ENCODE data around the gene LYPLA2. TPM values are rescaled to one million over a fixed set of nuclear protein-coding genes. Genes with fewer than 3 reads are reported as not detected.
A peak's percentile ranks its signal among the peaks of the same experiment; 100 is the strongest.
"Not testable (repeated sequence)": the region's sequence is repeated elsewhere in the genome, so short reads cannot be mapped to it uniquely, and the experiment has no call there.

Gene LYPLA2
- total RNA-seq, 1 experiment from 2014 or later, result 66.8 TPM

DNA sequence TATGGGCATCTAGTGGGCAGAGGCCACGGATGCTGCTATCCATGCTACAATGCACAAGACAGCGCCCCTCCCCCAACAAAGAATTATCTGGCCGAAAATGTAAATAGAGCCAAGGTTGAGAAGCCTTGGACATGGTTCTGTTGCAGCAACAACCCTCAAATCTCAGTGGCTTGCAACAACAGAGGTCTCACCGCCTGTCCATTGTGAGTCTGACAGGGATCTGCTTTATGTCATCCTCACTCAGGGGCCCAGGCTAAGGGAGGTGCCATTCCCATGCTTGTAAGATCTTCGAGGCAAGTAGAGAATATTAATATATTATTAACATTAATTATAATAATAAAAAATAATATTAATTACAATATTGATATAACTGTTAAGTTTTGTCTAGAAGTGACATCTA, 22.2 kb upstream of the LYPLA2 start:
- DNase-seq, result no peak
- H3K9me3 ChIP-seq (replicated peaks), result no peaks in the 10 kb centered on the region
- no peaks in the 10 kb centered on the region for H3K27me3 ChIP-seq
- peaks cover 8% of the 10 kb centered on the region for H3K36me3 ChIP-seq
- no peak overlapping the region for H3K27ac ChIP-seq
- H3K4me1 ChIP-seq, result no peaks in the 10 kb centered on the region
- no peak overlapping the region for H3K4me3 ChIP-seq

DNA sequence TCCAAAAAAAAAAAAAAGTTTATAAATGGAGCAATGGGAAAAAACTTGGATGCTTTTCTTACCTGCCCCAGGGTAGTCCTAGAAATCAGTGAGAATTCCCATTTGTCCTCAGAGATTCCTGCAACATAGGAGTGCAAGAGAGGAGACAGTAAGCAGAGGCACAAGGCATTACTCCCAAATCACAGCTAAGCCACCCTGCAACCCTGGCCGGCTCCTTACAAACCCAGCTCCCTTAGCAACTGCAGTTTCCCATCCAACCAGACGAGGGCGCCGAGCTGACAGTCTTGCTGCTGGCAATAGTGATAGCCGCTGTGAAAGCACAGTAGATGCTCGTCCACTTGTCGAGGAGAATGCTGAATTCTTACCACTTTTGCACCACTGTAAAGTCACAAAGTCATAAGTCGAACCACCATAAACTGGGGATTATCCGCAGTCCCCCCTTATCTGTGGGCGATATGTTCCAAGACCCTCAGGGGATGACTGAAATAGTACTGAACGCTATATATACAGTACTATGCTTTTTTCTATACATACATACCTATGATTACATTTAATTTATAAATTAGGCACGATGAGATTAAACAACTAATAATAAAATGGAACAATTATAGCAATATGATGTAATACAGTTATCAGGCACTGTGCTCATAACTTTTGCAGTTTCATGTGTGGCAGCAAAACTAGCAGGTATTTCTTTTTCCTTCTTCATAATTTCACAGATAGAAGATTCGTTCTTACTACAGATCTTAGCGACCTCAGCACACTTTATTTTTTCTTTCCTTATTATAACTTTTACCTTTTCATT, 18.7 kb upstream of the LYPLA2 start:
- no peak overlapping the region for H3K4me3 ChIP-seq
- peaks cover 8% of the 10 kb centered on the region for H3K36me3 ChIP-seq
- no peaks in the 10 kb centered on the region for H3K9me3 ChIP-seq (replicated peaks)
- no peak overlapping the region for H3K27ac ChIP-seq
- H3K27me3 ChIP-seq, result no peaks in the 10 kb centered on the region
- H3K4me1 ChIP-seq, result peaks cover under 1% of the 10 kb centered on the region; the same call in 1 of the 2 replicates
- peak; percentile 86 to 93 for DNase-seq

DNA sequence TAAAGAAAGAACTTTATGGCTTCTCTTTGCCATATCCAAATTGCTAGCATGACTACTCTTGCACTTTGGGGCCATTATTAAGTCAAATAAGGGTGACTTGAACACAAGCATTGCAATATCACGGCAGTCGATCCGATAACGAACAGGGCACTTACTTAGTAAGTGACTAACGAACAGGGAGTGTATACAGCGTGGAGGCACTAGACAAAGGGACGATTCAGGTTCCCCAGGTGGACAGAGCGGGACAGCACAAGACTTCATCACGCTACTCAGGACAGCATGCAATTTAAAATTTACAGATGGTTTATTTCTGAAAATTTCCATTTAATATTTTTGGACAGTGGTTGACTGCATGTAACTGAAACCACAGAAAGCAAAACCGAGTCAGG, 18.1 kb upstream of the LYPLA2 start:
- peaks cover 5% of the 10 kb centered on the region; the same call in 1 of the 2 replicates for H3K4me1 ChIP-seq
- no peaks in the 10 kb centered on the region for H3K9me3 ChIP-seq (replicated peaks)
- no peaks in the 10 kb centered on the region for H3K27me3 ChIP-seq
- H3K4me3 ChIP-seq, result no peak overlapping the region
- no peak for DNase-seq
- peaks cover 5% of the 10 kb centered on the region for H3K36me3 ChIP-seq
- H3K27ac ChIP-seq, result no peak overlapping the region

DNA sequence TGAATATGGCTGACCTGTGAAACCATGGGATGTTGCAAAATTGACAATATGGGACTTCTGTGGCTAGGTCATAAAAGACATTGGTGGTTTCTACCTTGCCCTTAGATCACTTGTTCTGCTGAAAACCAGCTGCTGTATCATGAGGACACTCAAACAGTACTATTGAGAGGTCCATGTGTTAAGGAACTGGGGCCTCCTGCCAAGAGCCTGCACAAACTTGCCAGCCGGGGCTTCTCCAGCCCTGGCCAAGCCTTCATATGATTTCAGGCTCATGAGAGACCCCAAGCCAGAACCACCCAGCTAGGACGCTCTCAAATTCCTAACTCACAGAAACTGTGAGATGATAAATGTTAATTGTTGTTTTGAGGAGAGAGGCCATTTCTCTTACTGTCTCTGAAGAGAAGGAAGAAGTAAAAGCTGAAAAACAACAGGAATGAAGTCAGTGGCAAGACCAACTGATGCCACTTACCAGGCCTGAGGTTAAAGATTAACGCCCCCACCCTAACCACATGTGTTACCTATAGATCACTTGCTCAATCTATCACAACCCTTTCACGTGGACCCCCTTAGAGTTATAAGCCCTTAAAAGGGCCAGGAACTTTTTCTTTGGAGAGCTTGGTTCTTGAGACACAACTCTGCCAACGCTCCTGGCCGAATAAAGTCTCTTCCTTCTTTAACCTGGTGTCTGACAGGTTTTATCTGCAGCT, 16.6 kb upstream of the LYPLA2 start:
- Histone ChIP-seq H3K27ac (no peak overlapping the region), H3K4me3 (no peak overlapping the region), H3K27me3 (no peaks in the 10 kb centered on the region), H3K36me3 (no peaks in the 10 kb centered on the region), H3K4me1 (peaks cover 8% of the 10 kb centered on the region), H3K9me3 (replicated peaks) (no peaks in the 10 kb centered on the region)
- no peak for DNase-seq

DNA sequence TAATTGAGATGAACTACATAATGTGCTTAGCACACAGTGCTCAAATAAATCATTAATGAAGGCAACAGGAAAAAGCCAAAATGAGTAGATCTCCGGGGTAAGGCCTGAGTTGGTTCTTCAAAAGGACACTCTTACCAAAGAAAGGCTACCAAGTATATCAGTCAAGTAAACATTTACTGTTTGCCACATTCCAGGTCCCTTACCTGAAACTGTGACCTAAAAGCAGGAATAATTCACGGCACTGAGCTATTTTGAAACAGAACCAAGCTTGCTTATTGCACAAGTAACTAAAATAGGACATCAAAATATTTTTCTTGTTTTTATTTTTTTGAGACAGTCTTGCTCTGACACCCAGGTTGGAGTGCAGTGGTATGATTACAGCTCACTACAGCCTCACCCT, 14.7 kb upstream of the LYPLA2 start:
- H3K27ac ChIP-seq, result no peak overlapping the region
- DNase-seq, result no peak
- H3K9me3 ChIP-seq (replicated peaks), result no peaks in the 10 kb centered on the region
- H3K27me3 ChIP-seq, result no peaks in the 10 kb centered on the region
- no peak overlapping the region for H3K4me3 ChIP-seq
- H3K36me3 ChIP-seq, result peaks cover 7% of the 10 kb centered on the region
- H3K4me1 ChIP-seq, result peaks cover 19% of the 10 kb centered on the region

DNA sequence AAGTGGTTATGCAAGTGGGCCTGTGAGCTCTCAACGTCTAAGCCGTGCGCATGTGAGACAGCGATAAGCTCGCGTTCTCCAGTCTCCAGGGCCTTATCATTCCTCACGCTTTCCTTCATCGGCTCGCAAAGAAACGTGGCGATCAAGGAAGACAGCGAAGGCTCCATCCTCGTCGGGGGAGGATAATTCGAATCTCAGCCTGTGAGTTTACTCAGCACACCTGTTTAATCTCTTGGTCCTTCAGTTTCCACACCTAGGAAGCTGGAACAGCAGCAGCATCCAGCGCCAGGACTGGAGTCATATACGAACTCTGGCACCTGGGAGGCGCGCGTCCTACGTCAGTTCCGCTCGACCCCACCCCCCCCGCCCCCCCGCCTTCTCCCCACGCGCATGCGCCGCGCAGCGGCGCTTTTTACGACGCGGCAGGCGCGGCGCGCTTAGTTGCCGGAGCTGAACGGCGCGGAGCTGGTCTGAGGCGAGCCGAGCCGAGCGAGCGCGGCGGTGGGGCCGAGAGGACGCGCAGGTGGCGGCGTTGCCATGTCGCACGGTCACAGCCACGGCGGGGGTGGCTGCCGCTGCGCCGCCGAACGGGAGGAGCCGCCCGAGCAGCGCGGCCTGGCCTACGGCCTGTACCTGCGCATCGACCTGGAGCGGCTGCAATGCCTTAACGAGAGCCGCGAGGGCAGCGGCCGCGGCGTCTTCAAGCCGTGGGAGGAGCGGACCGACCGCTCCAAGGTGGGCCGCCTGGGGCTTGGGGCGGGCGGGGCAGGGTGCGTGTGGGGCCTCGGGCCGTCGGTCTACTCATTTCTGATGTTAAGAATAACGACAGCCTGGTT, 12.7 kb upstream of the LYPLA2 start, which contains the start of gene PITHD1:
TSS of gene PITHD1 (plus strand) at position 440 of the 836 bp plus-strand sequence. CDS start at position 538, 98 bp downstream.
- Histone ChIP-seq H3K36me3 (peaks cover 15% of the 10 kb centered on the region), H3K9me3 (replicated peaks) (no peaks in the 10 kb centered on the region), H3K4me3 (peak within 1 kb of the TSS; percentile 100), H3K27me3 (no peaks in the 10 kb centered on the region), H3K27ac (peak within 1 kb of the TSS; percentile 46), H3K4me1 (peaks cover 19% of the 10 kb centered on the region)
- DNase-seq, result peak; percentile 76 to 89

DNA sequence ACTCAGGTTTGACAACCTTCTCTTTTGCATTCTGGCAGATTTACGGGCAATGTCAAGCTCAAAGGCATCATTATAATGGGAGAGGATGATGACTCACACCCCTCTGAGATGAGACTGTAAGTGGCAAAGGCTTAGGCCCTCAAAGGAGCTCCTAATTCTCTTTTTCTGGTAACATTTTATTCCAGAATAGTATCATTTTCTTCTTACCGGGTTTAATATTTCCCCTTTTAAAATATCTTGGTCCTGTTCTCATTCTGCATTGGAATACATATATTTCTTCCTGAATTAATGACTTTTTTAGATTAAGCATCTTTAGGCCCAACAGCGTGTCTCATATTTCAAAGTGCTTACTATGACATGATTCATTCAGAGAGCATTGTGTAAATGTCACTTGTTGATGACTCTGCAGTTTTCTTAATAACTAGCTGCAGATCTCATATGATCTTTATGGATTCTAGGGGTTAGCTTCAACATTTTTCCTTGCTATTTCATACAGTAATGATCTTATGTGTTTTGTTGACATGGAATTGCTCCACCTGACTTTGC, 11.0 kb upstream of the LYPLA2 start:
- Histone ChIP-seq H3K9me3 (replicated peaks) (0 out of 2 replicates have a peak, but pooled peaks cover 3% of the 10 kb centered on the region), H3K36me3 (peaks cover 27% of the 10 kb centered on the region), H3K27ac (no peak overlapping the region), H3K4me3 (no peak overlapping the region), H3K4me1 (peaks cover 19% of the 10 kb centered on the region), H3K27me3 (no peaks in the 10 kb centered on the region)
- no peak for DNase-seq

DNA sequence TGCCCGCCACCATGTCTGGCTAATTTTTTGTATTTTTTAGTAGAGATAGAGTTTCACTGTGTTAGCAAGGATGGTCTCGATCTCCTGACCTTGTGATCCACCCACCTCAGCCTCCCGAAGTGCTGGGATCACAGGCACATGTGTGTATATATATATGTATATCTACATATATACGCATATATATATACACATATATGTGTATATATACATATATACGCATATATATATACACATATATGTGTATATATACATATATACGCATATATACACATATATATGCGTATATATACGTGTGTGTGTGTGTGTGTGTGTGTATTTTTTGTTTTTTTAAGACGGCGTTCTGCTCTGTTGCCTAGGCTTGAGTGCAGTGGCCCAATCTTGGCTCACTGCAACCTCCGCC, 7.8 kb upstream of the LYPLA2 start:
- H3K4me3 ChIP-seq; DNase-seq; H3K27me3 ChIP-seq; H3K27ac ChIP-seq; H3K9me3 ChIP-seq (replicated peaks): not testable (repeated sequence)
- H3K4me1 ChIP-seq, result peaks cover 14% of the 10 kb centered on the region
- peaks cover 46% of the 10 kb centered on the region for H3K36me3 ChIP-seq

DNA sequence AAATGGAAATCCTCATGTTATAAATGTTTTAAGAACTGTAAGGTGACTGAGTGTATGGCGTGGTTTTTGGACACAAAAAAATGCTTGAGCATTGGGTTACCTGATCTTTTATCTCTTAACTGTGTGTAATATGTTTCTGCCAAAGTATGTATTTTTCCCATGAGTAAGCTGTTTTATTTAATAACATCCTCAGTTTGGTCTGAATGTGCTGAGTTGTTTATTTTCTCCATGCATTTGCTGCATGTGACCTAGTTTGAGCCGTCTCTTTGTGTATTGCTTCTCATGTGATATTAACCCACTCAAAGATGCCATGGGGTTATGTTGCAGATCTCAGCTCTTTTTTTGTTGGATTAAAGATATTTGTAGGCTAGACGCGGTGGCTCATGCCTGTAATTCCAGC, 6.1 kb upstream of the LYPLA2 start:
- no peak for DNase-seq
- no peak overlapping the region for H3K4me3 ChIP-seq
- no peaks in the 10 kb centered on the region for H3K27me3 ChIP-seq
- peaks cover 11% of the 10 kb centered on the region for H3K4me1 ChIP-seq
- H3K27ac ChIP-seq, result no peak overlapping the region
- 0 out of 2 replicates have a peak, but pooled peaks cover 3% of the 10 kb centered on the region for H3K9me3 ChIP-seq (replicated peaks)
- peaks cover 45% of the 10 kb centered on the region for H3K36me3 ChIP-seq

DNA sequence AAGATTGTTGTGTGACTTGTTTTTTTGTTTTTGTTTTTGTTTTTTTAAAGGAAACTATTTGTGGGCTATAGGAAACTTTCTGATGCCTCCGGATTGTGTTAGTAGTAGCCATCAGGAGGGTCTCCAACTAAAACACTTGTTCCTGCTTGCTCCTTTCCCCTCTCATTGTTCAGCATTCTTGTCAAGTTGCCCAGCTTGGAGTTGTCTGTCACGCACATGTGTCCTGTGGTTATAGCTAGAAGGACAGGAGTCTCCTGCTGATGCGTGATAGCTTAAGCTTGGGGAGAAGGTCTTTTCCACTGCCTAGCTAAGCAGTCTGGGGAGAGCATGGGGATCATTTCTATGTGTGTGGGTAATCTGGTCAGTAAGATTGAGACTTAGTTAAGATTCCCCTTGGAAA, 3.2 kb upstream of the LYPLA2 start:
- no peak overlapping the region for H3K27ac ChIP-seq
- no peak for DNase-seq
- H3K9me3 ChIP-seq (replicated peaks), result 0 out of 2 replicates have a peak, but pooled peaks cover 3% of the 10 kb centered on the region
- H3K27me3 ChIP-seq, result no peaks in the 10 kb centered on the region
- peaks cover 9% of the 10 kb centered on the region; the same call in 1 of the 2 replicates for H3K4me1 ChIP-seq
- no peak overlapping the region for H3K4me3 ChIP-seq
- H3K36me3 ChIP-seq, result peaks cover 31% of the 10 kb centered on the region

DNA sequence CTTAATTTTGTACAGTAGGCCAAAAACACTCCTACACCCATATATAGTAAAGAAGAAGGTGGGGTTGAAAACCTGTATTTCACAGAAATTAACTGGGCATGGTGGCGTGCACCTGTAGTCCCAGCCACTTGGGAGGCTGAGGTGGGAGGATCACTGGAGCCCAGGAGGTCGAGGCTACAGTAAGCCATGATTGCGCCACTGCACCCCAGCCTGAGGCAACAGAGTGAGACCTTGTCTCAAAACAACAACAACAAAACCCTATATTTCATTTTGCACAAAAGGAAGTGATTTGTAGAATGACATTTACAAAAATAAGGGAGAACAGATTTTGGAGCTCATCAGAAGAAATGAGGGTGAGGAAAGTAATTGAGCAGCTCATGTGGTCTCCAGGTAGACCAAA, 2.2 kb upstream of the LYPLA2 start:
- H3K27ac ChIP-seq, result no peak overlapping the region
- no peak for DNase-seq
- H3K4me1 ChIP-seq, result peaks cover 9% of the 10 kb centered on the region; the same call in 1 of the 2 replicates
- H3K4me3 ChIP-seq, result no peak overlapping the region
- H3K27me3 ChIP-seq, result no peaks in the 10 kb centered on the region
- H3K36me3 ChIP-seq, result peaks cover 29% of the 10 kb centered on the region
- H3K9me3 ChIP-seq (replicated peaks), result 0 out of 2 replicates have a peak, but pooled peaks cover 3% of the 10 kb centered on the region

DNA sequence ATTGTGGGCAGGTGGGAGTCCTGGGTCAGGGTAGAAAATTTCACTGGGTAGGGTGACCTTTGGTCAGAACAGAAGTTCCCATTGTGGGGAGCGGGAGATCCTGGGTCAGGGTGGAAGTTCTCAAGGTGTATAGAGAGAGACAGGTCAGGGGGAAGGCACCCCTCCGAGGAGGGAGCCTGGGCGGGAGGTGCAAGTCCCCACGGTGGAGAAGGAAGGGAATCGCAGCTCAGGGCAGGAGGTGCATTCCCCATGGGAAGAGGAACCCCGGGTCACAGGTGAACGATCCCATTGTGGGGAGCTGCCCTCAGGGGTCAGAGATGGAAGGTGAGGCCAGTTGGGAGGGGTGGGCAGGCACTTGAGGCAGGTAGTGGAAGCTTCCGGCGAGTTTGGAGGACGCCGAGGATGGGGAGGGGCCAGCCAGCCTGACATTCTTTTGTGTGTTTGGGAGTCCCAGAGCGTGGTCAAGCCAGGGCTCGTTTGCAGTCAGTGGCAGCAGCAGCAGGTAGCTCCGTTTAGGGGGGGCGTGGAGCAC, 637 bp downstream of the LYPLA2 start:
- DNase-seq, result peak in 1 of 2 experiments; percentile 31
- peak overlapping the region; percentile 57 for H3K4me3 ChIP-seq

DNA sequence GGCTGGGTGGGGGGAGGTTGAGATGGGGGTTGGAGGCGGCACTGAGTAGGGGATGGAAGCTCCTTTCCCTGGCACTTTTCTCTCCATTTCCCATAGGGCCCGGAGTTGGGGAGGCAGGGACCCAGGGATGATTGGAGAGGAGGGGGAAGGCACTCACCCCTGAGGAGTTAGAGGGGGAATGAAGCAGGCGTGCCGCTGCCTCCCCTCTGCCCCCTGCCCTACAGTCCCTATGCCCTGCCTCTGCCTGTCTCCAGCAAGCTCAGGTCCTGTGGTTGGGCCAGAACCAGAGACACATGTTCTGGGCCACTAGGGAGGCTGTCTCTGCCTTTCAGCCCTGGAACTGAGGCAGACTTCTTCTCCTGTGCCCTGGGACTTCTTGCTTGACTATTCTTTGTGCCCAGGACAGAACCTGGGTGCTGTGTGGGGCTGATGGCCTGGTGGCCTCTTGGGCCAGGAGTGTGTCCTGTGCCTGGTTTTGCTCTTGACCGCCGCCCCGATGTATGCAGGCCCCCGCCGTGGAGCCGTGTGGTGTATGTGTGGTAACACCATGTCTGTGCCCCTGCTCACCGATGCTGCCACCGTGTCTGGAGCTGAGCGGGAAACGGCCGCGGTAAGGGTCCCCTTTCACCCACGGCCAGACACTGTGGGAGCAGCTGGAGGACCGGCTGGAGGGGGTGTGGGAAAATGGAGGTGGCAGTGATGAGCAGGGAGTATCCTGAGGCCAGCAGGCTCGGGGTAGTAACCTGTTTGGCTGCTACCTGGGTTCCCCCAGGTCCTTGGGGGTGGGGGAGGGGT, 1.4 kb downstream of the LYPLA2 start:
- DNase-seq, result no peak
- no peaks in the 10 kb centered on the region for H3K9me3 ChIP-seq (replicated peaks)
- peaks cover 9% of the 10 kb centered on the region; the same call in 1 of the 2 replicates for H3K4me1 ChIP-seq
- no peaks in the 10 kb centered on the region for H3K27me3 ChIP-seq
- no peak overlapping the region for H3K27ac ChIP-seq
- H3K36me3 ChIP-seq, result peaks cover under 1% of the 10 kb centered on the region; the same call in 1 of the 2 replicates
- no peak overlapping the region for H3K4me3 ChIP-seq

More for the DNA sequence above, 637 bp downstream of the LYPLA2 start:
- Histone ChIP-seq H3K4me1 (peaks cover 9% of the 10 kb centered on the region; the same call in 1 of the 2 replicates), H3K27ac (peak overlapping the region; percentile 15; the same call in 1 of the 2 replicates), H3K9me3 (replicated peaks) (no peaks in the 10 kb centered on the region), H3K27me3 (no peaks in the 10 kb centered on the region), H3K36me3 (peaks cover 5% of the 10 kb centered on the region)
